GM23248 (cell line): ENCODE measurements around the gene ATG9B.

Experiments used
- EZH2 ChIP-seq: fragments of 200-600 bp; sonication (generic); IDR thresholded peaks from 2 replicates; pipeline ENCODE4 v1.6.1; 2018; ENCODE audit warnings: antibody characterized with exemption, mild to moderate bottlenecking; ENCODE audit not compliant: insufficient read depth, poor library complexity, severe bottlenecking
- EZH2phosphoT487 ChIP-seq: fragments of 200-600 bp; sonication (generic); IDR thresholded peaks from 2 replicates; pipeline ENCODE4 v1.6.1; 2018; ENCODE audit warnings: antibody characterized with exemption, moderate library complexity, mild to moderate bottlenecking, low read depth; ENCODE audit not compliant: insufficient read depth

DNA sequence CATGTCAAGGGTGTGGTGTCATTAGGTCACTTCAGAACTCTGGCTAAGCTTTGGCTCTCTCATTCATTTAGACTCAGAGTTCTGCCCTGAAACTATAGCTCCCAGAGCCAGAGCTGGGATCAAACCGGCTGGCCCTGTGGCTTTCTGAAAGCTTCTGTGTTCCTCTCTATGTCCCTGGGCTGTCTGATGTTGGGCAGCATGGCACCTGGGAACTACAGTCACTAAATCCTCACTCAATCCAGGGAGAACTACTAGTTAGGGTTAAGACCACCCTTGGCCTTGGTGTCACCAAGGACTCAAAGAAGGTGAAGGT, 13.2 kb downstream of the ATG9B start:
- TF ChIP-seq EZH2phosphoT487 (no peak), EZH2 (no peak)
